Mucosa of gallbladder (tissue), 1 donor: ENCODE results near the gene POMGNT1. TPM values are rescaled to one million over a fixed set of nuclear protein-coding genes. Genes with fewer than 3 reads are reported as not detected.

Source experiments
- DNase-seq: peaks from one replicate; pipeline ENCODE4 v3.0.0-alpha.2; 2020; ENCODE audit warnings: low spot score
- total RNA-seq: library from RNA; stranded (reverse); gene quantifications from one replicate; pipeline ENCODE4 v1.2.1, GENCODE V29; 2021
- donor health status: DM: no; HTN: no; CAD: no.

POMGNT1 gene
- total RNA-seq, 1 donor from 2014 or later, result 83.3 TPM

DNA sequence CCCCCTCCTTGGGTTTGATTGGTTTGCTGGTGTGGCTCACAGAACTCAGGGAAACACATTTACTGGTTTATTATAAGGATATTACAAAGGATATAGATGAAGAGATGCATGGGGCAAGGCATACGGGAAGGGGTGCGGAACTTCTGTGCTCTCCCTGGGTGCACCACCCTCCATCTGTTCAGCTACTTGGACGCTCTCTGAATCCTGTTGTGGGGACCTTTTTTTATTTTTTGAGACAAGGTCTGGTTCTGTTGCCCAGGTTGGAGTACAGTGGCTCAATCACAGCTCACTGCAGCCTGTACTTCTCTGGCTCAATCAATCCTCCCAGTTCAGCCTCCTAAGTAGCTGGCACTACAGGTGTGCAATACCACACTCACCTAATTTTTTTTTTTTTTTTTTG is 12.3 kb upstream of the POMGNT1 start:
- no peak for DNase-seq

- DNase-seq, result no peak
These were observed 8.2 kb upstream of the POMGNT1 start for GRCh38 chr1:46206399-46206798.

GRCh38 chr1:46205791-46206190 is 7.6 kb upstream of the POMGNT1 start:
- no peak for DNase-seq

DNA sequence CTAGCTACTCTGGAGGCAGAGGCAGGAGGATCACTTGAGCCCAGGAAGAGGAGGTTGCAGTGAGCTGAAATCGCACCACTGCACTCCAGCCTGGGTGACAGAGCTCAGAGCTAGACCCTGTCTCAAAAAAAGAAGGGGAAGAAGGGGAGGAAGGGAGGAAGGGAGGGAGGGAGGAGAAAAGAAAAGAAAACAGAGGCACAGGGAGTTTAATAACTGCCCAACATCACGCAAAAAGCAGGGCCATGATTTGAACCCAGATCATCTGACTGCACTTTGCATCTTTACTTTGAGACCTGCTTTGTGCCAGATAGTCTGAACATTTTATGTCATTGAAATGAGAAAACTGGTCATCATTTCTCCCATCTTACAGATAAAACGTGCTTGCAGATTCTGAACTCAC is 6.9 kb upstream of the POMGNT1 start:
- DNase-seq, result no peak

DNA sequence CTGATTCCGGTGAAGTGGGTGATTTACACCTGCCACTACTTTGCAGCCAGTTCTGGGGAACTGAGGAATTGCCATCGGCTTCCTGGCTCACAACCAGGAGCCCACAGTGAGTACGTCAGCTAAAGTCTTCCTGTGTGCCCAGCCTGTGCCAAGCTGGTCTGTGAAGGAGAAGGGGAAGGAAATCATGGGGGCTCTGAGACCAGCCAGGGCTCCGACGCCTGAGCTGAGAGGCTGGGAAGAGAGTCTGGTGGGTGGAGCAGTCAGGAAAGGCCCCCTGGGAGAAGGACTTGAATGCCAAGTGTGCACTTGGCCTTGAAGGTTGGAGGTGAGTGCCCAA is 6.1 kb upstream of the POMGNT1 start:
- DNase-seq, result no peak

- DNase-seq, result no peak
These were observed 5.6 kb upstream of the POMGNT1 start for GRCh38 chr1:46203738-46204405.

DNA sequence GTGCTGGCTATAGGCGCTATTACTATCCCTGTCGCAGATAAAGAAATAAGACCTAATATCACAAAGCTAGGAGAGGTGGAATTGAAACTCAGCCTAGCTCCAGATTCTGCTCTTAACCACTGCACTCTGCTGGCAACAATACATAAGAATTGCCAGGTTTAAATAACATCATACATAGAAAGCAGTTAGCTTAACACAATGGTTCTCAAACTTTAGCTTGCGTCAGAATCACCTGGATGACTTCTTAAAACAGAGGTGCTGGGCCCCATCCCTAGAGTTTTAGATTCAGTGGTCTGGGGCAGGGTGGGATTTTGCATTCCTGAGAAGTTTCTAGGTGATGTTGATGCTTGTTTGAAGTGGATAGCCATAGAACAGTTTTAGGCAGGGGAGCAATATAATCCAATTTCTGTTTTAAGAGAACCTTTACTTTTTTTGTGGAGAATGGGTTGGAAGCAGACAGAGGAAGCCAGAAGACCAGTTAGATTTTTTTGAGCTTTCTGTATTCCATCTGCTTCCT is 1.1 kb upstream of the POMGNT1 start:
- DNase-seq, result no peak

GRCh38 chr1:46197560-46197963 is 672 bp downstream of the POMGNT1 start:
- no peak for DNase-seq

DNA sequence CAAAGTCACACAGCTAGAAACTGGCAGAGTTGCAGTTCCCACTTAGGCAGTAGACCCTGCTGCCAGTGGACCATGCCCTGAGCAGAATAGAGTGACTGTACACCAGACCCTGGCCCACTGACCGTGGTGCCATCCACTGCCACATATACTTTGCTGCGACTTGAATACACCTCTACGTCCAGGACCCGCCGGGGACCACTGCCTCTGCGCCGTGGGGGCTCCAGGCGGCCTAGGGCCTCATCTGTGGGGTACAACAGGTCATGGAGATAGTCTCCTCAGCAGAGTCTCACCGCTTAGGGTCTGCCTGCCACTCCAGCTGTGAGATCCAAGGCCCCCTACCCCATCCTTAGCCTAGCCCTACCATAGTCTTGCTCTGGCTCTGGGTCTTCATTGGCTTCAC is 1.6 kb downstream of the POMGNT1 start:
- no peak for DNase-seq

- DNase-seq, result no peak
These were observed 3.5 kb downstream of the POMGNT1 start for GRCh38 chr1:46194641-46195193.

DNA sequence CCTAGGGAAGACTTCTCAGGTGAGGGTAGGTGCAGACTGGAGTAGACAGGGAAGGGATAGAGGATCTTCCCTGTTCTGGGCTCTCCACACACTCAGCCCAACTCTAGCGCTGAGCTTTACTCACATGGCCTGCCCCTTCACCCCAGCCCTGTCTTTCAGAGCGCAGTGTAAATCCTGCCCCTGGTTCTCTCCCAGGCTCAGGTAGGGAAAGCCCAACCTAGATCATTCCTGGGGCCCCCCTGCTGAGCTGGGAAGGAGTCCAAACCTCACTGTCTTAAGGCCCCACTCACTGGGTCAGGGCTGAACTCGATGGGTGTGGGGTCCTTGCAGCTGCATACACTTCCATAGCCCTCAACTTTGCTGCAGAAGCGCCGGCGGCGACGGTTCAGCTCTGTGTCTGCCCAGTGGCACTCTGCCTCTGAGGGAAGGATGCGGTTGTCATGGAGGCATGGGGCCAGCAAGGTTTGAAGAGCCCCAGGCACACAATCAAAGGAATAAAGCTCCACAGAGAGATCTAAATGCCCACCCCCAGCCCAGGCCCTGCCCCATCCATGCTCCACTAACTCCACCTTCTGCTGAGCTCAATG is 4.2 kb downstream of the POMGNT1 start:
- no peak for DNase-seq

DNA sequence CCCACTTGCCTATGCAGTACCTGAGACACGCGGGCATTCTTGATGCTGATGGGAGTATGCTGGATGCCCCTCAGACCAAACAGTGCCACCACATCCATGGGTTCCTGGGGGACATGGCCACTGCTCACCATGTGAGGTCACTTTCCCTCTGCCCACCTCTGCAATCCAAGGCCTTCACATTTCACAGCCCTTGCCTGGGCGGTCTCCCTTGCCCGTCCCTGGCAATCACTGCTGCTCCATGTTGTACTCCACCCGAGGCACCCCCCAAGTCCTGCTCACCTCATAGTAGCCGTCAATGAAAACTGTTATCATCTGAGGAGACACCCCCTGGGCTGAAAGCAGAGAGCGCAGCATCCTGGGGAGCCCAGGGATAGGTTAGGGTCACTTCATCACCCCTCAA is 4.9 kb downstream of the POMGNT1 start:
- no peak for DNase-seq

DNA sequence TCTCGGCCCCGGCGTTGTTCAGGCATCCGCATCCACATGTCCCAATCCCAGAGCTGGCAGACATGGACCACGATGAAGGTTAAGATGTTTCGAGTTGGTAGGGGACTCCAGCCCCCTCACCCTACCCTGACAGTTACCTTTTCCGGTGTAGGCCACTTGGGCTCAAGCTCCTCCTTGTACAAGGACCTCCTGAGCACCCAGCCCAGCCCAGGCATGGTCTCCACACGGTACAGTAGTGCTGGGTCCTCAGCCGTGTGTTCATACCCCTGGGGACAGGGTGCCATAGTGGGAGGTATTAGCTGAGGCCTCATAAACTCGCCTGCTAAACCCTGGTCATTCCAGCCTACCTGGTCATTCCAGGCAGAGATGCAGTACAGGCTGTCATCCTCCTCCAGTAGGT is 6.1 kb downstream of the POMGNT1 start:
- DNase-seq, result no peak

- DNase-seq, result no peak
These were observed 7.1 kb downstream of the POMGNT1 start for GRCh38 chr1:46191033-46191701.

DNA sequence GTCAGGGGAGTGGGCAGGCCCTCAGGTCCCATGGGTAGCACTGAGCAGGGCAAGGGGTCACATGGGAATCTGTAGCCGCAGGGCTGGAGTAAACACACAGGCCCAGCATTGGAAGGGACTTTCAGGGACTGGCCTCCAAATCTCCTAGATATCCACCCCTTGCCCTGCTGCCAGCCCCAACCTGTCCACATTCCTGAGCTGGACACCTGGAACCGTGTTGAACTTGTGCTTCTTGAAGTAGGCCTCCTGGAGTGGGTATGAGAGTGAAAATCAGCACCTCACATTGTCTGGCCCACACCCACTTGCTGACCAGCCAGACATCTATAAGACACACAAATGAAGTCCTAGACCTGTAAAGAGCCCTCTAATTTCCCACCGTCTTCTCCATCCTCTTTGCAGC is 7.7 kb downstream of the POMGNT1 start:
- DNase-seq, result no peak

GRCh38 chr1:46188295-46189030 is 9.8 kb downstream of the POMGNT1 start:
- no peak for DNase-seq

GRCh38 chr1:46187106-46187869 is 10.9 kb downstream of the POMGNT1 start:
- no peak for DNase-seq

DNA sequence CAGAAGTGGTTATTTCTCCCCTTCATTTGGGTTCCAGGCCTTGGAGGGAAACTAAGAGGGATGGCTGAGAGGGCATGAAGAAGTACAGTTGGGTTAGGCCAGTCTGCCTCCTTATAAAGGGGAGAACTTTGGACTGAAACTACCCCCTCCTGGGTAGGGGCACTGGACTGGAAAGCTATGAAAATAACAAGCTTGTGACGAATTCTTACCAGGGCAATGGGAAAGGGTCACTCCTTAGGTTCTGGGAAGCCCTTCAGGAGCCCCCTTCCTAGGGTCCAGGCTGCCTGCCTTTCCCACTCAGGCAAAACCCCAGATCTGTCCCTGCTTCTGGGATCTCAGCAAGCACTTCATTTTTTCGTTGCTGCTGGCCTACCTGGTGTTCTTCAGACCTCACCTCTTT is 12.2 kb downstream of the POMGNT1 start:
- no peak for DNase-seq

DNA sequence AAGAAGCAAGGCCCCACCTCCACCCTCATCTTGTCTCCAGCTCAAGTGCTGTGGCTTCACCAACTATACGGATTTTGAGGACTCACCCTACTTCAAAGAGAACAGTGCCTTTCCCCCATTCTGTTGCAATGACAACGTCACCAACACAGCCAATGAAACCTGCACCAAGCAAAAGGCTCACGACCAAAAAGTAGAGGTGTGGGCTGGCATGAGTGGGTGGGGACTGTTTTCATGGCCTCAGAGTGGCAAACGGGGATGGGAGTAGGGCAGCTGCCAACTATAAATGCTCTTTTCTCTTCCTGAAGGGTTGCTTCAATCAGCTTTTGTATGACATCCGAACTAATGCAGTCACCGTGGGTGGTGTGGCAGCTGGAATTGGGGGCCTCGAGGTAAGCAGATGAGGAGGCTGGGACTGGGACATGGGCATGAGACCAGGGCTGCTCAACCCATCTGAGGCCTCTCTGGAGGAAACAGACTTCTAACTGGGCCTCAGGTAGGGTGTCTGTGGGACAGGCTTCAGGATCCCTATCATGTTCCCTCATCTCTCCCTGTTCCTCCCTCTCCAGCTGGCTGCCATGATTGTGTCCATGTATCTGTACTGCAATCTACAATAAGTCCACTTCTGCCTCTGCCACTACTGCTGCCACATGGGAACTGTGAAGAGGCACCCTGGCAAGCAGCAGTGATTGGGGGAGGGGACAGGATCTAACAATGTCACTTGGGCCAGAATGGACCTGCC is 13.1 kb downstream of the POMGNT1 start:
- no peak for DNase-seq

DNA sequence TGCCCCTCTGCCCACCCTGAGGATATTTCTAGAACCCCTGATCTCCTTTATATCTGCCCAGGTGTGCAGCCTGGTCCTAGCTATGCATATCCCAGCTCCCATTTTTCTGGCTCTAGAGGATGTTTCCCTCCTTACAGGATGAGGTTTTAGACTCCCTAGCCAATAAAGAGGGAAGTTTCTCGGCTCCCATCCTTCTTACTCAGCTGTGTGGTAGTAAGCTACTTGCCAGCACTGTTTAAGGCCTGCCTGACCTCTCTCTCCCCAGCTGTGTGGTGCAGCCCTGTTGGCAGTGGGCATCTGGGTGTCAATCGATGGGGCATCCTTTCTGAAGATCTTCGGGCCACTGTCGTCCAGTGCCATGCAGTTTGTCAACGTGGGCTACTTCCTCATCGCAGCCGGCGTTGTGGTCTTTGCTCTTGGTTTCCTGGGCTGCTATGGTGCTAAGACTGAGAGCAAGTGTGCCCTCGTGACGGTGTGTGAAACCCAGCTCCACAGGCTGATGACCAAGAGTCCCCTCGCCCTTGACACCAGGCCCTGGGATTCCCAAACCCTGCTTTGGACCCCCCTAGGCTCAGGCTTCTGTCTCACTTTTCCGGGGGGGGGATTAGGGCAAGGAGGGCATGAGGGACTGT is 14.2 kb downstream of the POMGNT1 start:
- no peak for DNase-seq
